Kidney epithelial cell (primary cell): ENCODE measurements around the gene PTGES3L. TPM values are rescaled to one million over a fixed set of nuclear protein-coding genes. Genes with fewer than 3 reads are reported as not detected.
"Not testable (repeated sequence)": the region's sequence is repeated elsewhere in the genome, so short reads cannot be mapped to it uniquely, and the experiment has no call there.

Source experiments
- DNase-seq: peaks from one replicate; pipeline ENCODE4 v3.0.0-alpha.2; 2010; ENCODE audit warnings: low read depth
- H3K27me3 ChIP-seq: 2 replicates; pipeline ENCODE4 v1.6.0; 2011; ENCODE audit warnings: low read length; ENCODE audit not compliant: control insufficient read depth, insufficient read depth
- H3K36me3 ChIP-seq: 2 replicates; pipeline ENCODE4 v1.5.1; 2011; ENCODE audit warnings: low read length; ENCODE audit not compliant: control insufficient read depth, insufficient read depth
- H3K4me3 ChIP-seq: 2 replicates; pipeline ENCODE4 v1.5.1; 2011; ENCODE audit warnings: low read depth, mild to moderate bottlenecking, control low read depth, low read length
- CTCF ChIP-seq: IDR thresholded peaks from 2 replicates; pipeline ENCODE4 v1.5.1; 2011; ENCODE audit warnings: mild to moderate bottlenecking, moderate library complexity, low read length, control low read depth, inconsistent platforms; ENCODE audit not compliant: insufficient read depth, poor library complexity, severe bottlenecking
- total RNA-seq: library from RNA; depleted of rRNA; stranded (reverse); fragments of >200 nt; gene quantifications from 2 replicates; pipeline ENCODE4 v1.2.3, GENCODE V29; 2015

PTGES3L gene
- total RNA-seq, 1 donor from 2014 or later = 1.2 TPM

DNA sequence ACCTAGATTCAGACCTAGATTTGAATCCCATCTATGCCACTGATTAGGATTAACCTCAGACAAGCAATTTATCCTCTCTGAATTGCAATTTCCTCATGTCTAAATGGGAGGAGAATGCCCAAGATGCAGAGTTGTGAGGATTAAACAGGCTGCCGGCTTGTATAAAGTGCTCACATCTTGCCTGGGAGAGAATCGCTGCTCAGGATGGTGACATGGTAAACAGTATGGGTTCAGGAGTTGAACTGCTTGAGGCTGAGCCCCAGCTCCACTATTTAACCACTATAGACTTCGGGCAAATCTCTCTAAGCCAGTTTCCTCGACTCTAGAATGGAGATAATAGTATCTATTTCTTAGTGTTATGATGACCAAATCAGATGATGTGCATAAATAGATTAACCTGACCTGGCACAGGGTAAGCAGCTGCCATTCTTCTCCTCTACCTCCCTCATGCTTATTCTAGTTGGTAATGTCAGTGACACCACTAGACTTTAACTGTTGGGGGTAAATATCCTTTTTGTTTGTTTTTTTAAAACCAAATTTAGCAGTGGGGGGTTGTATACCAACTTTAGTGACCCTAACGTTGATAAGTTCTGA is 17.6 kb upstream of the PTGES3L start:
- Histone ChIP-seq H3K27me3 (no peaks in the 10 kb centered on the region), H3K36me3 (peaks cover 5% of the 10 kb centered on the region), H3K4me3 (peak overlapping the region; percentile 18)
- no peak for DNase-seq
- no peak for TF ChIP-seq CTCF

DNA sequence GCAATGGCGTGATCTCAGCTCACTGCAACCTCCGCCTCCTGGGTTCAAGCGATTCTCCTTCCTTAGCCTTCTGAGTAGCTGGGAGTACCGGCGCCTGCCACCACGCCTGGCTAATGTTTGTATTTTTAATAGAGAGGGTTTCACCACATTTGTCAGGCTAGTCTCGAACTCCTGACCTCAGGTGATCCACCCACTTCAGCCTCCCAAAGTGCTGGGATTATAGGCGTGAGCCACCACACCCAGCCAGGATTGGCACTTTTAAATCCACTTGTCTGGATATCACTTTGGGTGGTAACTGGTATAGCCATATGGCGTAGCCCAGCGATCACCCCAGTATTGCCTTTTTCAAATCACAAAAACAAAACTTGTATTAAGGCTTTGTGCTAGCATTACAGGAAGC is 14.0 kb upstream of the PTGES3L start:
- not testable (repeated sequence) for H3K27me3 ChIP-seq, DNase-seq, H3K36me3 ChIP-seq

GRCh38 chr17:42992872-42993271 is 13.0 kb upstream of the PTGES3L start:
- H3K36me3 ChIP-seq = peaks cover 5% of the 10 kb centered on the region
- TF ChIP-seq CTCF = no peak
- H3K4me3 ChIP-seq = no peak overlapping the region
- H3K27me3 ChIP-seq = no peaks in the 10 kb centered on the region
- no peak for DNase-seq

More for the DNA sequence above, 14.0 kb upstream of the PTGES3L start:
- H3K4me3 ChIP-seq = not testable (repeated sequence)

GRCh38 chr17:42991471-42991870 is 11.6 kb upstream of the PTGES3L start:
- Histone ChIP-seq H3K36me3 (peaks cover 5% of the 10 kb centered on the region), H3K27me3 (no peaks in the 10 kb centered on the region), H3K4me3 (no peak overlapping the region)
- no peak for DNase-seq
- TF ChIP-seq CTCF = no peak

DNA sequence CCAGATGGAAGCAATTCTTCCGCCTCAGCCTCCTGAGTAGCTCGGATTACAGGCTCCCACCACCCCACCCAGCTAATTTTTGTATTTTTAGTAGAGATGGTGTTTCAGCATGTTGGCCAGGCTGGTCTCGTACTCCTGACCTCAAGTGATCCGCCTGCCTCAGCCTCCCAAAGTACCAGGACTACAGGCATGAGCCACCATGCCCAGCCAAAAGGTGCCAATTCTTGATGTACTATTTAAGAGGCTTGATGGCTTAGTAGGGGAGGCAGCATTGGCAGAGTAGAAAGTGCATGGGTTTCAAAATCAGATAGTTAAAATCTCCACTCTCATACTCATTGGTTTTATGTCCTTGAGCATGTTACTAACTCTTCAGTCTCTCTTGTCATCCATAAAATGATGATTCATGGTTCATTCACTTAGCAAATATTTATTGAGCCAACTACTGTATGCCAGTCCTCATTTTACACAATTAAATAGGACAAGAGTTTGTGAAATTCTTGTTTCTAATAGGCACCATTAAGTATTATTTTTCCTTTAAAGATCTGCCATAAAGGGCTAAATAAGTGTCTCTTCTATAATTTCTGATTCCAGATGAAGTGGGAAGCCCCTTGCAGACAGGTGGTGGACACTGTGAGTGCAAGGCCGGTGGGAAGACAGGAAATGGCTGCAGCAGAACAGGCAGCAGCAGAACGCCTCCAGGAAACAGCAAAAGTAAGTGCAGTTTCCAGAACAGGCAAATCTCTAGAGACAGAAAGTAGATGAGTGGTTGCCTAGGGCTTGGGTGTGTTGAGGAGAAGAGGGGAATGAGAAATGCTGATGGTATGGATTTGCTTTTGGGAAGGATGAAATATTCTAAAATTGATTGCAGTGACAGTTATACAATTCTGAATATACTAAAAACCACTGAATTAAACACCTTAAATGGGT is 10.1 kb upstream of the PTGES3L start:
- TF ChIP-seq CTCF = no peak
- no peak for DNase-seq
- Histone ChIP-seq H3K36me3 (peaks cover 6% of the 10 kb centered on the region), H3K4me3 (no peak overlapping the region), H3K27me3 (no peaks in the 10 kb centered on the region)

- Histone ChIP-seq H3K36me3 (peaks cover 5% of the 10 kb centered on the region), H3K4me3 (no peak overlapping the region), H3K27me3 (no peaks in the 10 kb centered on the region)
- TF ChIP-seq CTCF = no peak
- no peak for DNase-seq
Observed at GRCh38 chr17:42989141-42989540, 9.3 kb upstream of the PTGES3L start.
